GM19455 (cell line): ENCODE measurements around the gene VAV2.

Experiments
- ATAC-seq: cut with Tn5 transposase; IDR thresholded peaks from one replicate; pipeline ENCODE4 v1.9.1; 2021; ENCODE audit not compliant: unreplicated experiment

VAV2 gene

DNA sequence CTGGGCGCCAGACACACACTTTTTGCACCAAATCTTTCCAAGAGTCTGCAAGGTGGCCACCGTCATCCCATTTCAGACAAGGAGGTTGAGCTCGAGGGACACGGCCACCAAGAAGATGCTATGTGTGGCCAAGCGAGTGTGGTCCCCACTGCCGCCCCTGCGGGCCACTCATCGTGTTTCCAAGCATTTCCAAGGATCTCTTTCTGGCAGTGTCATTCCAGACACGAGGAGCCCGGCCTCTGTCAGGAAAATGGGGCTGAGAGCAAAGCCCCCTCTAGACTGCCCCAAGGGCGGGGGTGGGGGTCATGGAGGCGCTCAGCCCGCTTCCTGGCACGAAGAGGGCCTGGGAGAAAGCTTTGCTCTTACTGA lies 10.6 kb downstream of the VAV2 start:
- ATAC-seq: no peak

DNA sequence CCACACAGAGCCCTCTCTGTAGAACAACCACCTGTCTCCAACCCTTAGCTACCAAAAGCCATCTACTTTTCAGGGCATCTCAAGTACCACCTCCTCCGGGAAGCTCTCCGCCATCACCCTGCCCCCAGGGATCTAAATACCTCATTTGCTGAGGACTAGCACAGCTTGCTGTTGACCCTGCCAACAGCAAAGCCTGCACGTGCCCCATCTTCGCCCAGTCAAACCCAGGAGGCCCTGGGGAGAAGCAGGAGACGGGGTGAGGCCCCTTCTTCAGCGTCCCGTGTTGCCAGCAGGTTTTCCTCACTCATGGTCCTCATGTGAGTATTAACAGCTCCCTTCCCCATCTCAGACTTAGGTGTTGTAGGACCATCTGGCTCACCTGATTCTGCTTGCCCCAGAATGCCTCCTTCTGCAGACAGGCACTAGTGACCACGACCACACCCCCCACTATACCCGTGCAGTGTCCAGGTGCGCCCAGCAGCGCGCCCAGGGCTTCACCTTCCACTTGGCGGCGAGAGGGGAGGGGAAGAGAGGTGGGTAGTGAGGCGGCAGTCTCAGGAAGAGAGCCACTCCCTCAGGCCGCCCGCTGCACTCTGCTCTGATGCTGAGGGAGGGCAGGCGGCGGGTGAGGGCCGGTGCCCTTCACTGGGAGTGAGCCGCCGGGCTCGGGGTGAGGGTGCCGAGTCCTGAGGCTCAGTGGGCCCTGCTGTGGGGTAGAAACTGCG lies 11.1 kb downstream of the VAV2 start:
- no peak for ATAC-seq

DNA sequence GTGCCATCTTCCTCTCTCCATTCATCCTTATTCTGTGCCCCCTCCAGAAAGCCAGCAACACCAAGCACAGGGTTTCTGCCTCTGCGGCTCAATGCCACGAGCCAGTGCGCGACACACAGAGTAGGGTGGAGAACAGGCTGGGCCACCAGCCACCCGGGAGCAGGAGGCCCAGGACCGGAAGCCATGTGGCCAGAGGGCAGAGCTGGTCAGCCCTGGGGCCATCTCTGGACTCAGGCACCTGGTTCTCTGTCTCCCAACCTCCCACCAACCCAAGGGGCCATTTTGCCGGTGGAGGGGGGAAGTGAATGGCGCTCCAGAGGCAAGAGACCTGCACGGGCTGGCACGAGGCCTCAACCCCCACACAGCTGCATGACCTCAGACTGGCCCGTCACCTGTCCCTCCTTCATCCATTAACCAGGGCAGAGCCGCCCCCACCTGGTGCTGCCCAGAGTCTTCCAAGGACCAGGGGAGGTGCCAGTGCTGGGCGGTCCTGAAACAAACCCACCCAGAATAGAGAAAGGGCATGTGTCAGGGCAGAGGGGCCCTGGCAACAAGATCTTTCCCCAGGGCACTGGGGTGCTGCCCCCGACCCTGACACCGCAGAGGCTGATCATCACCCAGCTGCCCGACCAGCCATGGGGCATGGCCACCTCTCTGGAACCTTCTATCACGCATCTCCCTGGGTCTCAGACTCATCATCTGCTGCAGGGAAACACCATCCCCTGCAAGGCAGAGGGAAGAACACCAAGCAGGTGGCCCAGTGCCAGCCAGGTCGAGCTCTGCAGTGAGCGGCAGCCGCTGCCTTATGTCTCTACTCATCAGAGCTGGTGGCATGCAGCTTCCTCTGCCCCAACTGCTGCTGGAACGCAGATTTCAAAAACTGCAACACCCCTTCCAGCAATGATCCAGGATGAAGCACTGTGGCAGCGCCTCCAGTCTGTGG lies 11.9 kb downstream of the VAV2 start:
- ATAC-seq: no peak

DNA sequence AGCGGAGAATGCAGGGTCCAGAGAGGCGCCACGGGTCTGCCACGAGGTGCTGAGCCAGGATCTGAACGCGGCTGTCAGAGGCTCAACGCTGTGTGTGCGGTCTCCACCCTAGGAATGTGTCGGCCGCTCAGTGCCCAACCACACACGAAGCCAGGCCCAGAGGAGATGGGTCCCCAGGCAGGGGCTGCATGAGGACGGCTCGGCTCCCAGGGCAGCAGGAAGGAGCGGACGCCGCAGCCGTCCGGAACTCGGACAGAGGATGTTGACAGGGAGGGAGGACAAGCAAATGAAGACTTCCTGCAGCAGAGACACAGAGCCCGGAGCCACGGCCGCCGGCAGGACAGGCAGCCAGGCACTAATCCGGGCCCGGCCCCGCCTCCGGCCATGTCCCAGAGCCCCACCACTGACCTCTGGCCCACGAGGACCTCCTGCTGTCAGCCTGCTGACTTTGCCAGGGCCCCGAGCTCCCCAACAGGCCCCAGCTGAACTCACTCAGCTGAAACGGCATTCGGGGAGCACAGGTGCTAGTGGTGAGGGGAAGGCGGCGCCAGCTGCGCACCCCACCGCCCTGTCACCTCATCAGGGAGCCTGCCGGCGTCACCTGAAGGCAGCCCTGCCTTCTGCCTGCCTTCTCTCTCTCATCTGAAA lies 12.7 kb downstream of the VAV2 start:
- no peak for ATAC-seq

GRCh38 chr9:133978899-133979272 lies 13.2 kb downstream of the VAV2 start:
- ATAC-seq: no peak

DNA sequence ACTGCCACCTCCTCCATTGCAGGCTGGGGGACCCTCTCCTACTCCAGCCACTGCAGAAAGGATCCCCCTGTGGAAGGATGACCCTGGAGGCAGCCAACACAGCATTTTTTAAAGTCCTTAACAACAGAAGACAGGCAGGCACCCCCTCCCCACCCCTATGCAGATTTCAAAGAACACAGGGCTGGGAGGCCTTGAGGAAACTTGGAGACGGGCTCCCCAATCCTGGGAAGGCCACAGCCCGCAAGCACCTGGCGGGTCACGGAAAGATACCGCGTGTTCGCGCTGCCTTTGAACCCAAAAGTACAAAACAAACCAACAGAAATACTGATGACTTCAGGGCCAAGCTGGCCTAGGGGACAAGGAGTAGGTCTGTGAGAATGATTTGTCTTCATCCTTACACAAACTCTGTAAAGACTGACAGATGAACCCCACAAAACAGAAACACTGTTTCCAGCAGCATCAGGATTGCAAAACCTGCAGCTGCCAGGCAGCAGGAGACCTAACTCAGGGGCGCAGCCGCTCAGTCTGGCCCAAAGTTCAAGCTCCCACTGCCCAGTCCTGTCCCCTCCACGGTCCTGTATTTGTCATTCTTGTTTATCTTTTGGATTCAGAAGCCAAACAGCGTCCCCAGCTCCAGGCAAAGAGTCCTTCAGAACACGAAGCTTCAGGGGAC lies 13.8 kb downstream of the VAV2 start:
- no peak for ATAC-seq

DNA sequence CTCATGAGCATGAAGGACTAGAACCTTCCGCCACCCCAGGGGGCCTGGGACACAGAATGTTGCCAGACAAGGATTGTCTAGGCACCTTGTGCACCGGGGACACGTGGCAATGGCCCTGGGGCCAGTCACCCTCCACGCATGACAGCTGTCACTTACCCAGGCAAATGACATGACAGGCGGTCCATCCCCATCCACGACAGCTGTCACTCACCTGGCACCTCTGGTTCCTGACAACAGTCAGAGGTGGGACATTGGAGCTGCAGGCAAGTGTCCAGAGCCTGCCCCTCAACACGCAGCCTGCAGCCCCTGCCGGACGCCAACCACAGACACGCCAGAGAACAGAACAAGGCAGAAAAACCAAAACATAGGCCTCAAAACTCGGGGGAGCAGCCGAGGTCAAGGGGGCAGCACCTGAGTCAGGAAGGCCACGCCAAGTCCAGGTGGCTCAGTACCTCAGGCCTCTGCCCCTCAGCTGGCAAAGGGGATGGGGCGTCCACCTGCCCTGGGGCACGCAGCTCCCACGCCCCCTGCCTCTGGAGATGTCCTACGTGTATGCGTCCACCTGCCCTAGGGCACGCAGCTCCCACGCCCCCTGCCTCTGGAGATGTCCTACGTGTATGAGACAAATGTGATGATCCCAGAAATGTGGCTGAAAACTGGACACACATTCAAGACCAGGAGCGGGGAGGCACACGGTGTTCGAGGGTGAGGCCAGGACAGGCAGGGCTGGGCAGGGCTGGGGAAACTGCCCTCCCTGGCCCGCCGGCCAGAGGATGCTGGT lies 14.5 kb downstream of the VAV2 start:
- ATAC-seq: no peak

DNA sequence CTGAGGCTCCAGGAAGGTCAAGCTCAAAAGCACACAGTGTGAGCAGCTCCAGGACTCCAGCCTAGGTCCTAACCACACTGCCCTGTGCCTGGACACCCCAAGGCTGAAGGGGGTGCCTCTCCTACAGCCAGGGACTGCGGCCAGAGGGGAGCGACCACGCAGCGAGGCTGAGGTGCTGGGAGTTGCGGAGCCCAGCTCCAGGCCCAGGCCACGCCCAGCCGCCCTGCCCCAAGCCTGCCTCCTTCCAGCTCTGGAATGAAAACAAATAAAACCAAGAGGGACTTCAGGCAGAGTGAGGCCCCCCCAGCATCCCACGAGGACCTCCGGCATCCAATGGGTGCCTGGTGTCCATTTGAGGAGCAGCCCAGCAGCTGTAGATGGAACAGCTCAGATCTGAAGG lies 15.2 kb downstream of the VAV2 start:
- no peak for ATAC-seq

DNA sequence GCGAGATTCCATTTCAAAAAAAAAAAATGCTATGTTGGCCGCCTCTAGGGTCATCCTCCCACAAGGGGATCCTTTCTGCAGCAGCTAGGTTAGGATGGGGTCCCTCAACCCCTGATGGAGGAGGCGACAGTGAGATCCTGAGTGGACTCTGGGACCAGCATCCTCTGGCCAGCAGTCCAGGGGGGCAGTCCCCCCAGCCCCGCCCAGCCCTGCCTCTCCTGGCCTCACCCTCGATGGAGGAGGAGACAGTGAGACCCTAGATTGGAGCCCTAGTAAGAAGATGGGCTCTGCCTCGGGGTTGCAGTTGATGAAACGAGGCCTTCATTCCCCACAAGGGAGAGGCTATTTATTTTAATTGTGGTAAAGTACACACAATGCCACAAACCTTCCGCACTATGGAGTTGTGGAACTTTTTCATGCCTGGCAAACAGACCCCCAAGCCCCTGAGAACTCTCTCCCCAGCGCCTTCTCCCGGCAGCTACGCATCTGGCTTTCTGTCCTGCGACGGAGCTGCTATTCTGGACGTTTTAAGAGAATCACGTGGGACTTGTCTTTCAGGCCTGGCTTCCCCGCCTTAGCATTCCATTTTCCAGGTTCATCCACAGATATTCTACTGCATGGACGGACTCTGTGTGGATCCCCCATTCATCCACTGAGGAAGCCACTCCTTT lies 15.8 kb downstream of the VAV2 start:
- no peak for ATAC-seq

DNA sequence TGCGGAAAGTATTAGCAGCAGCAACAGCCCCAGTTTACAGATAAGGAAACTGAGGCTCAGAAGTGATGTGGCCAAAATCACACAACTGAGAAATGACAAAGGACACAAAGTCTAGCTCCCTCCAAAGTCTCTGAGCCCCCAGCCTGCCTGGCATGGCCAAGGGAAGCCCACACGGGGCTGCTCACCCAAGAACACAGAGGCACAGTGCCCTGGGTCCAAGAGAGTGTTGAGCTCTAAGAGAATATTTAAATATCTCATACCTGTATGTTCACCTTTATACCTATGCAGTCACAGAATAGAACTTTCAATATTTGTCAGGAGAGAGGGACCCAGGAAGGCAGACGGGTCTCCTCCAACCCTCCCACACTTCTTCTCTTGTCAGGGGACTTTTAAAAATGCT lies 16.6 kb downstream of the VAV2 start:
- ATAC-seq: no peak

- no peak for ATAC-seq
These were observed 17.3 kb downstream of the VAV2 start for GRCh38 chr9:133974631-133975341.

GRCh38 chr9:133973791-133974630 lies 18.1 kb downstream of the VAV2 start:
- no peak for ATAC-seq

GRCh38 chr9:133973111-133973790 lies 18.9 kb downstream of the VAV2 start:
- ATAC-seq: no peak

DNA sequence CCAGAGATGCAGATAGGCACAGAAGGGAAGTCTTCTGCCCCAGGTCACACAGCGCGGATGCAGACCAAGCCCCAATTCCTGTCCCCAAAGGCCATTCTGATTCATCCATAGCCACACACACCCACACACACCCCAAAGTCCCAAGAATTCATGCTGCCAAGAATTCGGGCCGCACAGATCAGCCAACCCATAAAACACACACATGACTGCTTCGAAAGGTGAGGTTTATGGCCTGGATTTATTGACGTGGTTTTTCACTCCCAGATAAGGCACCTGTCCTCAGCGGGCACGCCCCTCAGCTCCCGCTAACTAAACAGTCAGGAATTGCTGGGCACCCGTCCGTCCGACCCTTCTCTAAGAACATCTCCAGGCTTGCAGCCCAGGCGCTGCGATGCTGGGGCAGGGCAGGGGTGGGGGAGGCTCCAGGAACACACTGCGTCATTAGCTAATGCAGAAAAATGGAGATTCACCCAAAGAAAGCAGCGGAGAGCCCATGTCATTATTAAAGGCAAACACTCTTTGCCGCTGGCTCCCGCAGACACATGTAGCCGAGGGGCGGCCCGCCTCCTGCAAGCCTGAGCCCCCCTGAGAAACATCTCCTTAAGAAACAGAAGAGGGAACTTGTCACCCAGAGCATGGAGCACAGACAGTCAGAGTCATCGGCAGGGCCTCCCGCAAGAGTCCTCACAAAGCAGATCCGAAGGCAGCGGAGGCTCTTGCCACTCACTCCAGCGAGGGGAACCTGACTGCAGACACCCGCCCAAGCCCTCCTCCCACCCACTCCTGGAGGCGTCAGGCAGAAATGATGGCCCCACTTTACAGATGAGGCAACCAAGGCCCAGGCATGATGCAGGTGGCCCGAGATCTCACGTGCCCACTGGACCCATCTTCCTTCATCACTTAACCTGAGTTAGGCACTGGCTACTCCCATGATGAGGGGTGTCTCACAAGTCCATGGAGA lies 19.9 kb downstream of the VAV2 start:
- no peak for ATAC-seq

DNA sequence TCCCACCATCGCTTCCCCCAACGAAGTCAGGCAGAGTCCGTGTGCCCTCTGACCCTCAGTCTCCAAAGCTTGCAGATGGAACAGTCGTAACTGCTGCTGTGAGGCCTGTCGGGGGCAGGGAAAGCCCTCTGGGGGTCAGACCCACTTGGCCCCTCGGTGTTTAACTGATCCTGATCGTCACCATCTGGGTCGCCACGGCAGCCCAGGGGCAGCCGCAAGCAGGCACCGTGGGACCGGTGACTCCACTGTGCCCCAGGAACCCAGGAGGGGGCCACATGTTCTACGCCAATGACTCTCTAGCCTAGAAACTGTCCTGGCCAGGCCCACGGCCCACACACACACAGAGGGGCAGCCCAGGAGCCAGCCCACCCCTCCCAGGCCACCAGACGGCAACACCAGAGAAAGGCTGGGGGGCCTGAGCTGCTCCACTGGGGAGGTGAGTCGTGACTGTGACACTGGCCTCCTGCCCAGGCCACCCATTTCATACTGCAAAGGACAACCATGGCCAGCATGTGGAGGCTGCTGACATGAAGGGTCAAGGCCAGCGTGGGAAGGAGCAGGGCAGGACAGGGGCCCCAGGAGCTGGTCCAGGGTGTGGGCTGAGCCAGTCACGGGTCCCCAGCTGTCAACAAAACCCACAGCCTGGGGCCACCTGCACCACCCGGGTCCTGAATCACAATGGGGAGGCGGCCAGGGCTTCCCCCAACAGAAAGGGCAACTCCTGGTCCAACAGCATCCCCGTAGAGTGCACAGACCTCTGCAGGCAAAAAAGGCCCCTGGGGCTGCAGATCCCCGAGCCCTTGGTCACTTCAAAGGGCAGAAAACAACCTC lies 20.8 kb downstream of the VAV2 start:
- no peak for ATAC-seq

DNA sequence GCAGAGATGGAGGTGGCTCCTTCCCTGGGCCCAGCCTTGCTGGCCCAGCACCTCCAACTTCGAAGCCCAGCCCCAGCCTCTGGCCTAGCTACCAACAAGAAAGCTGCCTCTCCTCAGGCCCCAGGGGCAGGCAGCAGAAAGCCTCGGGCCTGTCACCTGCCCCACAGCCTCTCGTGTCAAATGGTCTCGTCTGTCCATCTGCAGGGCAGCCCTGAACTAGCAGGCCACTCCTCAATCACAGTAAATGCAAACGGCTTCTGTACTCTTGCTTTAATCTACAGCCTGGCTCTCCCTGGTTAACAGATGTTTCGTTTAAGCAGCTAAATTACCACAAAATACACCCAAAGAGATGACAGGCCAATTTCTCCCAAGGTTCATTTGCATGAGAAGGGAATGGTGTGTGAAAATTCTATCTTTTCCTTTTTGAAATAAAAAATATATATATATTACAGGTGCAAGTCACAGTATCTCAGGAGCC lies 21.5 kb downstream of the VAV2 start:
- no peak for ATAC-seq
